ENCODE data around the gene KAT8. TPM values are rescaled to one million over a fixed set of nuclear protein-coding genes. Genes with fewer than 3 reads are reported as not detected.
A peak's percentile ranks its signal among the peaks of the same experiment; 100 is the strongest.

KAT8 gene
- total and polyA plus RNA-seq, 2 of the 13 experiments (the other 11 are each of a cell fraction or from before 2014, with no cell fraction given): 79.0 to 84.2 TPM

DNA sequence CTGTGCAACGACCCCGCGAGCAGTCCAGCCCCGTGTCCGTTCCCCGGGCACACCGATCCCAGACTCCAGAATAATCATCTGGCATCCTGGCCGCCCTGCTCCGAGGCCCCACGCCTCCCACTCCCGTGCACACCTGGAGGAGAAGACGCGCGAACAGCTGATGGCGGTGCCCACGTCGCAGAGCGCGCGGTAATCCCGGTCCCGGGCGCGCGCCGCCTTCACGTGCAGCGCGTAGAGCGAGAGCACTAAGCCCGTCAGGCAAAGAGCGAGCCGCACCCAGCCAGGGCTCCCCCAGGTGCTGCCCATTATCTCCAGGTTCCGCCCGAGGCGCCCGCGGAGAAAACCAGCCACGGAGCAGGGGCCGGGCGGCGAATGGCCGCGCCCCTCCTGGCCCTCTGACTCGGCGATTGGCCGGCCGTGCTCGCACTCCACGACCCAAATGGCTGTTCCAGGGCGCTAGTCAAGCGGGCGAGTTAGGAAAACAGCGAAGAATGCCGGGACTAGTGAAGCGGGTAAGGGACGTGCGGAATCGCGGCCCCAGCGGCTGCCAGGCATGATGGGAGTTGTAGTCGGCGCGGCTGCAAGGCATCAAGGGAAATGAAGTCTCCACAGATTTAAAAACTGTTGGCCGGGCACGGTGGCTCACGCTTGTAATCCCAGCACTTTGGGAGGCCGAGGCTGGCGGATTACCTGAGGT is 22.9 kb upstream of the KAT8 start, which contains the start of gene VKORC1 (continued):
- TF ChIP-seq DDIT3 (CRISPR knock-in tag; IDR thresholded peaks at IDR 0.05) (no peak), DNMT3B (CRISPR knock-in tag; conservative IDR thresholded peaks at IDR 0.05) (no peak), IKZF1 (IDR thresholded peaks at IDR 0.05) (no peak), RXRA (CRISPR knock-in tag; IDR thresholded peaks at IDR 0.05) (peak; percentile 67), GTF3A (CRISPR knock-in tag; conservative IDR thresholded peaks at IDR 0.05) (0 out of 2 replicates have a peak, but pooled peaks have one; percentile 57), SAP130 (CRISPR knock-in tag; IDR thresholded peaks at IDR 0.05; ENCODE audit: low read depth) (peak; percentile 98), TSC22D2 (CRISPR knock-in tag; IDR thresholded peaks at IDR 0.05; ENCODE audit: borderline replicate concordance) (peak; percentile 86; the same call in 1 of the 2 replicates), ZNF317 (CRISPR knock-in tag; IDR thresholded peaks at IDR 0.05) (peak; percentile 89), ZXDC (CRISPR knock-in tag; IDR thresholded peaks at IDR 0.05) (peak; percentile 72; the same call in 1 of the 2 replicates), SUZ12 (IDR thresholded peaks at IDR 0.05; ENCODE audit: low read depth, low read length) (peak; percentile 89), ZNF253 (CRISPR knock-in tag; IDR thresholded peaks at IDR 0.05; ENCODE audit: borderline replicate concordance) (peak; percentile 71; the same call in 1 of the 2 replicates), ZNF607 (CRISPR knock-in tag; IDR thresholded peaks at IDR 0.05; ENCODE audit: borderline replicate concordance) (peak; percentile 81), ZNF589 (CRISPR knock-in tag; conservative IDR thresholded peaks at IDR 0.05) (peak; percentile 82; the same call in 1 of the 2 replicates), CENPT (CRISPR knock-in tag; IDR thresholded peaks at IDR 0.05; ENCODE audit: low read depth) (peak; percentile 64; the same call in 1 of the 2 replicates), SP5 (CRISPR knock-in tag; IDR thresholded peaks at IDR 0.05; ENCODE audit: borderline replicate concordance, low read depth) (peak; percentile 23; the same call in 1 of the 2 replicates), HINFP (CRISPR knock-in tag; IDR thresholded peaks at IDR 0.05; ENCODE audit: low read depth) (0 out of 2 replicates have a peak, but pooled peaks have one; percentile 47)
- TF ChIP-seq, protein P1, sequence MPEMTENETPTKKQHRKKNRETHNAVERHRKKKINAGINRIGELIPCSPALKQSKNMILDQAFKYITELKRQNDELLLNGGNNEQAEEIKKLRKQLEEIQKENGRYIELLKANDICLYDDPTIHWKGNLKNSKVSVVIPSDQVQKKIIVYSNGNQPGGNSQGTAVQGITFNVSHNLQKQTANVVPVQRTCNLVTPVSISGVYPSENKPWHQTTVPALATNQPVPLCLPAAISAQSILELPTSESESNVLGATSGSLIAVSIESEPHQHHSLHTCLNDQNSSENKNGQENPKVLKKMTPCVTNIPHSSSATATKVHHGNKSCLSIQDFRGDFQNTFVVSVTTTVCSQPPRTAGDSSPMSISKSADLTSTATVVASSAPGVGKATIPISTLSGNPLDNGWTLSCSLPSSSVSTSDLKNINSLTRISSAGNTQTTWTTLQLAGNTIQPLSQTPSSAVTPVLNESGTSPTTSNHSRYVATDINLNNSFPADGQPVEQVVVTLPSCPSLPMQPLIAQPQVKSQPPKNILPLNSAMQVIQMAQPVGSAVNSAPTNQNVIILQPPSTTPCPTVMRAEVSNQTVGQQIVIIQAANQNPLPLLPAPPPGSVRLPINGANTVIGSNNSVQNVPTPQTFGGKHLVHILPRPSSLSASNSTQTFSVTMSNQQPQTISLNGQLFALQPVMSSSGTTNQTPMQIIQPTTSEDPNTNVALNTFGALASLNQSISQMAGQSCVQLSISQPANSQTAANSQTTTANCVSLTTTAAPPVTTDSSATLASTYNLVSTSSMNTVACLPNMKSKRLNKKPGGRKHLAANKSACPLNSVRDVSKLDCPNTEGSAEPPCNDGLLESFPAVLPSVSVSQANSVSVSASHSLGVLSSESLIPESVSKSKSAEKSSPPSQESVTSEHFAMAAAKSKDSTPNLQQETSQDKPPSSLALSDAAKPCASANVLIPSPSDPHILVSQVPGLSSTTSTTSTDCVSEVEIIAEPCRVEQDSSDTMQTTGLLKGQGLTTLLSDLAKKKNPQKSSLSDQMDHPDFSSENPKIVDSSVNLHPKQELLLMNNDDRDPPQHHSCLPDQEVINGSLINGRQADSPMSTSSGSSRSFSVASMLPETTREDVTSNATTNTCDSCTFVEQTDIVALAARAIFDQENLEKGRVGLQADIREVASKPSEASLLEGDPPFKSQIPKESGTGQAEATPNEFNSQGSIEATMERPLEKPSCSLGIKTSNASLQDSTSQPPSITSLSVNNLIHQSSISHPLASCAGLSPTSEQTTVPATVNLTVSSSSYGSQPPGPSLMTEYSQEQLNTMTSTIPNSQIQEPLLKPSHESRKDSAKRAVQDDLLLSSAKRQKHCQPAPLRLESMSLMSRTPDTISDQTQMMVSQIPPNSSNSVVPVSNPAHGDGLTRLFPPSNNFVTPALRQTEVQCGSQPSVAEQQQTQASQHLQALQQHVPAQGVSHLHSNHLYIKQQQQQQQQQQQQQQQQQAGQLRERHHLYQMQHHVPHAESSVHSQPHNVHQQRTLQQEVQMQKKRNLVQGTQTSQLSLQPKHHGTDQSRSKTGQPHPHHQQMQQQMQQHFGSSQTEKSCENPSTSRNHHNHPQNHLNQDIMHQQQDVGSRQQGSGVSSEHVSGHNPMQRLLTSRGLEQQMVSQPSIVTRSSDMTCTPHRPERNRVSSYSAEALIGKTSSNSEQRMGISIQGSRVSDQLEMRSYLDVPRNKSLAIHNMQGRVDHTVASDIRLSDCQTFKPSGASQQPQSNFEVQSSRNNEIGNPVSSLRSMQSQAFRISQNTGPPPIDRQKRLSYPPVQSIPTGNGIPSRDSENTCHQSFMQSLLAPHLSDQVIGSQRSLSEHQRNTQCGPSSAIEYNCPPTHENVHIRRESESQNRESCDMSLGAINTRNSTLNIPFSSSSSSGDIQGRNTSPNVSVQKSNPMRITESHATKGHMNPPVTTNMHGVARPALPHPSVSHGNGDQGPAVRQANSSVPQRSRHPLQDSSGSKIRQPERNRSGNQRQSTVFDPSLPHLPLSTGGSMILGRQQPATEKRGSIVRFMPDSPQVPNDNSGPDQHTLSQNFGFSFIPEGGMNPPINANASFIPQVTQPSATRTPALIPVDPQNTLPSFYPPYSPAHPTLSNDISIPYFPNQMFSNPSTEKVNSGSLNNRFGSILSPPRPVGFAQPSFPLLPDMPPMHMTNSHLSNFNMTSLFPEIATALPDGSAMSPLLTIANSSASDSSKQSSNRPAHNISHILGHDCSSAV (CRISPR knock-in tag; IDR thresholded peaks at IDR 0.05; ENCODE audit: borderline replicate concordance): no peak

All from HepG2 (cell line).